CD4-positive, alpha-beta memory T cell (primary cell): ENCODE data around the gene TMEM234. TPM values are rescaled to one million over a fixed set of nuclear protein-coding genes. Genes with fewer than 3 reads are reported as not detected.

Experiments
- CTCF ChIA-PET: fragments of 350-600 bp; sonication (Branson Sonifier 250); formaldehyde crosslinking; loops from one replicate; lab custom pipeline; 2021; ENCODE audit warnings: inconsistent platforms; ENCODE audit not compliant: partially characterized antibody; lab: Charles Lee
- POLR2A ChIA-PET: fragments of 350-600 bp; sonication (Branson Sonifier 250); formaldehyde crosslinking; loops from one replicate; lab custom pipeline; 2021; ENCODE audit not compliant: partially characterized antibody; lab: Charles Lee
- DNase-seq, 5 donors: peaks; one replicate each; pipeline versions ENCODE4 v3.0.0 to v3.0.0-alpha.2; 2020 to 2022; ENCODE audit warnings: mixed read lengths in 1 of 5
- H3K27ac ChIP-seq: one replicate; pipeline ENCODE4 v1.7.0; 2013; ENCODE audit warnings: low read depth, low read length
- H3K27me3 ChIP-seq: 2 replicates; pipeline ENCODE4 v1.7.0; 2013; ENCODE audit warnings: mild to moderate bottlenecking, low read length, moderate library complexity; ENCODE audit not compliant: insufficient read depth
- H3K36me3 ChIP-seq: 2 replicates; pipeline ENCODE4 v1.7.0; 2013; ENCODE audit warnings: mild to moderate bottlenecking, low read length, moderate library complexity; ENCODE audit not compliant: insufficient read depth
- H3K4me1 ChIP-seq: 2 replicates; pipeline ENCODE4 v1.7.0; 2013; ENCODE audit warnings: mild to moderate bottlenecking, low read length, moderate library complexity; ENCODE audit not compliant: insufficient read depth
- H3K4me3 ChIP-seq, 2 donors: one replicate each; pipeline ENCODE4 v1.7.0; 2013; ENCODE audit warnings: low read length in 2 of 2, mild to moderate bottlenecking in 1 of 2
- H3K9me3 ChIP-seq, 2 donors: one replicate each; pipeline ENCODE4 v1.7.0; 2013; ENCODE audit warnings: low read length in 2 of 2, control low read depth in 1 of 2; ENCODE audit not compliant: control insufficient read depth in 1 of 2
- H3K27ac Mint-ChIP-seq, 7 donors: one replicate each; pipeline ENCODE4 v1.8.0; 2020 to 2021; ENCODE audit warnings: mixed read lengths in 7 of 7, mild to moderate bottlenecking in 6 of 7, inconsistent platforms in 3 of 7, moderate library complexity in 3 of 7
- H3K27me3 Mint-ChIP-seq, 2 donors: one replicate each; pipeline ENCODE4 v1.8.0; 2020 to 2021; ENCODE audit warnings: mixed read lengths in 2 of 2
- H3K36me3 Mint-ChIP-seq, 2 donors: one replicate each; pipeline ENCODE4 v1.8.0; 2020 to 2021; ENCODE audit warnings: mixed read lengths in 2 of 2, inconsistent platforms in 1 of 2, mild to moderate bottlenecking in 1 of 2
- H3K4me1 Mint-ChIP-seq, 4 donors: one replicate each; pipeline ENCODE4 v1.8.0; 2020 to 2021; ENCODE audit warnings: mixed read lengths in 4 of 4, mild to moderate bottlenecking in 1 of 4
- H3K4me3 Mint-ChIP-seq, 8 donors: one replicate each; pipeline ENCODE4 v1.8.0; 2020 to 2021; ENCODE audit warnings: mixed read lengths in 8 of 8, mild to moderate bottlenecking in 7 of 8, moderate library complexity in 6 of 8, inconsistent platforms in 3 of 8
- H3K9me3 Mint-ChIP-seq, 8 donors: one replicate each; pipeline ENCODE4 v1.8.0; 2020 to 2021; ENCODE audit warnings: mixed read lengths in 8 of 8, mild to moderate bottlenecking in 5 of 8, inconsistent platforms in 3 of 8, moderate library complexity in 1 of 8
- intact Hi-C: fragments of 100-400 bp; cut with micrococcal nuclease; formaldehyde crosslinking; loops from one replicate; pipeline ENCODE4 v1.15.1; 2023
- polyA plus RNA-seq, 2 donors: library from polyadenylated mRNA; unstranded; fragments of 300-500 nt; fragmentation: Illumina TruSeq; gene quantifications; one replicate each; pipeline ENCODE4 v1.2.3, GENCODE V29; 2021
- total RNA-seq, 2 experiments: library from RNA; stranded (reverse); gene quantifications; one replicate each; pipeline ENCODE4 v1.2.3, GENCODE V29; 2021

Gene TMEM234
- total and polyA plus RNA-seq, 4 experiments from 2014 or later = 5.1 to 30.7 (median 16.6) TPM

- H3K27ac Mint-ChIP-seq = peak overlapping the region; percentile 28 to 90 (median 77)
- peak overlapping the region in 5 of 8 donors; percentile 4 to 49 (median 46) for H3K4me3 Mint-ChIP-seq
- no peaks in the 10 kb centered on the region for H3K27me3 Mint-ChIP-seq
- CTCF ChIA-PET = interaction anchor here (0.8 to 4.4 kb wide), 4 partner anchors 10 to 42 kb away, joined by 3 to 31 read pairs (median 6); no protein-coding TSS in a partner anchor
- Histone ChIP-seq H3K9me3 (no peaks in the 10 kb centered on the region), H3K4me3 (no peak overlapping the region), H3K27ac (no peak overlapping the region), H3K36me3 (peaks cover 21% of the 10 kb centered on the region), H3K4me1 (peaks cover 63% of the 10 kb centered on the region), H3K27me3 (no peaks in the 10 kb centered on the region)
- POLR2A ChIA-PET = interaction anchor here (0.7 to 7.5 kb wide), 10 partner anchors 13 to 196 kb away, joined by 3 to 58 read pairs (median 4); partner anchors contain the start of genes BSDC1, KPNA6, MARCKSL1 and TXLNA
- H3K36me3 Mint-ChIP-seq = peaks cover 17 to 36% of the 10 kb centered on the region in 2 donors
- no peaks in the 10 kb centered on the region for H3K9me3 Mint-ChIP-seq
- intact Hi-C loops = no loop called here
- H3K4me1 Mint-ChIP-seq = peaks cover 48 to 85% (median 63%) of the 10 kb centered on the region in 4 donors
- no peak for DNase-seq
These were observed 23.7 kb downstream of the TMEM234 start for GRCh38 chr1:32198237-32199042.

DNA sequence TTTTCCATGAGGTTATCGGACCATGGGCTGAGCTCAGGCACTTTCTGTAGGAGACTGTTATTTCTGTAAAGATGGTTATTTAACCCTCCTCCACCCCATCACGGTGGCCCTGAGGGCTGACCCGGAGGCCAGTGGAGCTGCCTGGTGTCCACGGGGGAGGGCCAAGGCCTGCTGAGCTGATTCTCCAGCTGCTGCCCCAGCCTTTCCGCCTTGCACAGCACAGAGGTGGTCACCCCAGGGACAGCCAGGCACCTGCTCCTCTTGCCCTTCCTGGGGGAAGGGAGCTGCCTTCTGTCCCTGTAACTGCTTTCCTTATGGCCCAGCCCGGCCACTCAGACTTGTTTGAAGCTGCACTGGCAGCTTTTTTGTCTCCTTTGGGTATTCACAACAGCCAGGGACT, 24.3 kb downstream of the TMEM234 start:
- intact Hi-C loops = no loop called here
- Mint-ChIP-seq H3K9me3 (no peaks in the 10 kb centered on the region), H3K27ac (peak overlapping the region in 2 of 7 donors; percentile 84 to 91), H3K36me3 (peaks cover 22 to 42% of the 10 kb centered on the region in 2 donors), H3K27me3 (no peaks in the 10 kb centered on the region), H3K4me1 (peaks cover 48 to 87% (median 64%) of the 10 kb centered on the region in 4 donors), H3K4me3 (no peak overlapping the region)
- no peaks in the 10 kb centered on the region for H3K9me3 ChIP-seq
- no peak overlapping the region for H3K27ac ChIP-seq
- H3K27me3 ChIP-seq = no peaks in the 10 kb centered on the region
- CTCF ChIA-PET = interaction anchor here (0.8 to 4.7 kb wide), 5 partner anchors 9 to 42 kb away, joined by 3 to 22 read pairs (median 4); partner anchors contain the start of gene TXLNA
- no peak overlapping the region for H3K4me3 ChIP-seq
- DNase-seq = no peak
- peaks cover 28% of the 10 kb centered on the region for H3K36me3 ChIP-seq
- POLR2A ChIA-PET = interaction anchor here (0.7 to 7.5 kb wide), 11 partner anchors 12 to 196 kb away, joined by 3 to 58 read pairs (median 3); partner anchors contain the start of genes BSDC1, KPNA6 and TXLNA
- peaks cover 63% of the 10 kb centered on the region for H3K4me1 ChIP-seq

DNA sequence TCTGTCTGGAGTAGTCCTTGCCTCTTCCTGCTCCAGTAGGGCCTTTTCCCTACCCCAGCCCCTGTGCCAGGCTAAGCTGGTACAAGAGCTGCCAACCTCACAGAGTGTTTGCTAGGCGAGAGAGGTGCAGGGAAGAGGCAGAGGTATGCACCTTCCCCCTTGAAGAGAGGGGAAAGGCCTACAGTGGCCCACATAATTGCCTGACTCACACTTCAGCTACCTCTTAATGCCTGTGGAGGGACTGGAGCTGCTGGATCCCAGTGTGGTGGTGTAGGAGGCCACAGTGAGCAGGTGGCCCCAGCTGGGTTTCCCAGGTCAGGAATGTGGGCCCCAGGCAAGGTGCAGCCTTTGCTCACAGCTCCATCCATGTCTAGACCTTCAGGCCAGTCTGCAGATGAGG, 25.1 kb downstream of the TMEM234 start:
- H3K27ac Mint-ChIP-seq = peak overlapping the region in 3 of 7 donors; percentile 8 to 84 (median 58)
- Histone ChIP-seq H3K27me3 (no peaks in the 10 kb centered on the region), H3K27ac (no peak overlapping the region), H3K4me1 (peaks cover 58% of the 10 kb centered on the region), H3K4me3 (no peak overlapping the region), H3K9me3 (no peaks in the 10 kb centered on the region), H3K36me3 (peaks cover 34% of the 10 kb centered on the region)
- ChIA-PET CTCF (interaction anchor here (1.2 to 4.7 kb wide), 4 partner anchors 9 to 52 kb away, joined by 3 to 22 read pairs (median 6); partner anchors contain the start of gene TXLNA), POLR2A (interaction anchor here (0.7 to 7.5 kb wide), 11 partner anchors 9 to 197 kb away, joined by 3 to 58 read pairs (median 3); partner anchors contain the start of genes BSDC1, IQCC, KPNA6 and TXLNA)
- peaks cover 30 to 47% of the 10 kb centered on the region in 2 donors for H3K36me3 Mint-ChIP-seq
- intact Hi-C loops = no loop called here
- DNase-seq = no peak
- peak overlapping the region in 5 of 8 donors; percentile 1 to 79 (median 59) for H3K4me3 Mint-ChIP-seq
- no peaks in the 10 kb centered on the region for H3K9me3 Mint-ChIP-seq
- H3K4me1 Mint-ChIP-seq = peaks cover 46 to 82% (median 59%) of the 10 kb centered on the region in 4 donors
- H3K27me3 Mint-ChIP-seq = no peaks in the 10 kb centered on the region

GRCh38 chr1:32195972-32196823, 26.0 kb downstream of the TMEM234 start:
- intact Hi-C loops = no loop called here
- peaks cover 49% of the 10 kb centered on the region for H3K4me1 ChIP-seq
- H3K4me3 Mint-ChIP-seq = peak overlapping the region in 7 of 8 donors; percentile 59 to 82 (median 70)
- peak in 4 of 5 donors; percentile 27 to 47 (median 40) for DNase-seq
- ChIA-PET CTCF (interaction anchor here (1.2 to 4.7 kb wide), 3 partner anchors 17 to 53 kb away, joined by 3 to 22 read pairs (median 3); partner anchors contain the start of gene TXLNA), POLR2A (interaction anchor here (1.1 to 7.5 kb wide), 5 partner anchors 10 to 123 kb away, joined by 3 to 58 read pairs (median 9); partner anchors contain the start of genes IQCC, KPNA6, TMEM39B and TXLNA)
- H3K9me3 ChIP-seq = no peaks in the 10 kb centered on the region
- peak overlapping the region in 6 of 7 donors; percentile 48 to 84 (median 75) for H3K27ac Mint-ChIP-seq
- H3K4me3 ChIP-seq = no peak overlapping the region
- H3K36me3 Mint-ChIP-seq = peaks cover 39 to 56% of the 10 kb centered on the region in 2 donors
- no peak overlapping the region for H3K27ac ChIP-seq
- no peaks in the 10 kb centered on the region for H3K9me3 Mint-ChIP-seq
- peaks cover 39 to 73% (median 50%) of the 10 kb centered on the region in 4 donors for H3K4me1 Mint-ChIP-seq
- peaks cover 43% of the 10 kb centered on the region for H3K36me3 ChIP-seq
- no peaks in the 10 kb centered on the region for H3K27me3 ChIP-seq
- H3K27me3 Mint-ChIP-seq = no peaks in the 10 kb centered on the region

DNA sequence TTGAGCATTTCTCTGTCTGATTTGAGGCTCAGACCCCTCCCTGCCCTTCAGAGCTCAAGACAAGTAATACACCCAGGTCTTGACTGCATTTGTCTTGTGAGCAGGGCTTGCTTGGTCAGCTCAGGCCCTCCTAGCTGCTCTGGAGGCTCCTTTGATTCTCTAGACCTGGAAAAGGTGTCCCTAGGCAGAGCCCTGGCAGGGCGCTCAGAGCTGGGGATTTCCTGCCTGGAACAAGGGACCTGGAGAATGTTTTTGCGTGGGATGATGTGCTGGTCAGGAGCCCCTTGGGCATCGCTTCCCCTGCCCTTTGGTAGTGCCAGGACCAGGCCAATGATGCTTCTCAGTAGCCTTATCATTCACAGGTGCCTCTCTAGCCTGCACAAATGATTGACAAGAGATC, 26.6 kb downstream of the TMEM234 start:
- Histone ChIP-seq H3K27ac (no peak overlapping the region), H3K4me3 (no peak overlapping the region), H3K36me3 (peaks cover 47% of the 10 kb centered on the region), H3K27me3 (no peaks in the 10 kb centered on the region), H3K4me1 (peaks cover 47% of the 10 kb centered on the region), H3K9me3 (no peaks in the 10 kb centered on the region)
- CTCF ChIA-PET = interaction anchor here (0.7 to 4.7 kb wide), 3 partner anchors 9 to 54 kb away, joined by 3 to 22 read pairs (median 3); no protein-coding TSS in a partner anchor
- POLR2A ChIA-PET = interaction anchor here (1.1 to 7.5 kb wide), 5 partner anchors 11 to 123 kb away, joined by 3 to 58 read pairs (median 9); partner anchors contain the start of genes IQCC, KPNA6, TMEM39B and TXLNA
- Mint-ChIP-seq H3K9me3 (no peaks in the 10 kb centered on the region), H3K4me3 (peak overlapping the region in 2 of 8 donors; percentile 7 to 79), H3K27ac (no peak overlapping the region), H3K27me3 (no peaks in the 10 kb centered on the region), H3K4me1 (peaks cover 39 to 68% (median 50%) of the 10 kb centered on the region in 4 donors), H3K36me3 (peaks cover 42 to 61% of the 10 kb centered on the region in 2 donors)
- intact Hi-C loops = no loop called here
- DNase-seq = no peak

- Mint-ChIP-seq H3K4me3 (peak overlapping the region in 2 of 8 donors; percentile 3 to 52), H3K4me1 (peaks cover 34 to 62% (median 45%) of the 10 kb centered on the region in 4 donors), H3K9me3 (no peaks in the 10 kb centered on the region), H3K27me3 (no peaks in the 10 kb centered on the region), H3K36me3 (peaks cover 47 to 65% of the 10 kb centered on the region in 2 donors), H3K27ac (no peak overlapping the region)
- Histone ChIP-seq H3K4me3 (no peak overlapping the region), H3K27ac (no peak overlapping the region), H3K36me3 (peaks cover 52% of the 10 kb centered on the region), H3K4me1 (peaks cover 43% of the 10 kb centered on the region), H3K9me3 (no peaks in the 10 kb centered on the region), H3K27me3 (no peaks in the 10 kb centered on the region)
- ChIA-PET POLR2A (interaction anchor here (1.3 to 1.4 kb wide), 3 partner anchors 15 to 141 kb away, joined by 3 to 5 read pairs (median 5); partner anchors contain the start of genes MARCKSL1 and TXLNA), CTCF (interaction anchor here (0.7 to 4.7 kb wide), 4 partner anchors 9 to 177 kb away, joined by 3 to 22 read pairs (median 3); no protein-coding TSS in a partner anchor)
- intact Hi-C loops = no loop called here
- no peak for DNase-seq
These were observed 27.2 kb downstream of the TMEM234 start for GRCh38 chr1:32194984-32195383.
